NCI-H748 (cell line): ENCODE measurements around the gene GLYATL1B.
"Not testable (repeated sequence)": the region's sequence is repeated elsewhere in the genome, so short reads cannot be mapped to it uniquely, and the experiment has no call there.

Experiments
- DNase-seq: peaks from one replicate; lab custom pipeline; 2025; ENCODE audit not compliant: unreplicated experiment; lab: John Stamatoyannopoulos, UW

GLYATL1B gene

GRCh38 chr11:59086007-59086406, at the start of gene GLYATL1B:
Gene GLYATL1B (plus strand): TSS chr11:59086307. CDS start chr11:59086307, 0 bp downstream.
- not testable (repeated sequence) for DNase-seq

GRCh38 chr11:59036542-59036941, 49.6 kb upstream of the GLYATL1B start:
- DNase-seq = not testable (repeated sequence)

- not testable (repeated sequence) for DNase-seq
Observed at GRCh38 chr11:59037434-59037833, 48.7 kb upstream of the GLYATL1B start.

- DNase-seq = peak; percentile 12
Observed at GRCh38 chr11:59040607-59041006, 45.5 kb upstream of the GLYATL1B start.

- not testable (repeated sequence) for DNase-seq
Observed at GRCh38 chr11:59051383-59051782, 34.7 kb upstream of the GLYATL1B start.

GRCh38 chr11:59052355-59052754, 33.8 kb upstream of the GLYATL1B start:
- DNase-seq = not testable (repeated sequence)

- peak; percentile 36 for DNase-seq
Observed at GRCh38 chr11:59053387-59053786, 32.7 kb upstream of the GLYATL1B start.

GRCh38 chr11:59058120-59059033, 27.7 kb upstream of the GLYATL1B start:
- DNase-seq = peak; percentile 91

- DNase-seq = not testable (repeated sequence)
Observed at GRCh38 chr11:59060096-59060495, 26.0 kb upstream of the GLYATL1B start.

- DNase-seq = no peak
Observed at GRCh38 chr11:59062602-59063529, 23.2 kb upstream of the GLYATL1B start.

GRCh38 chr11:59063996-59064727, 21.9 kb upstream of the GLYATL1B start:
- not testable (repeated sequence) for DNase-seq

- no peak for DNase-seq
Observed at GRCh38 chr11:59069087-59069486, 17.0 kb upstream of the GLYATL1B start.

- no peak for DNase-seq
Observed at GRCh38 chr11:59076876-59077571, 9.1 kb upstream of the GLYATL1B start.

- DNase-seq = no peak
Observed at GRCh38 chr11:59078435-59078834, 7.7 kb upstream of the GLYATL1B start.

- DNase-seq = no peak
Observed at GRCh38 chr11:59079086-59079485, 7.0 kb upstream of the GLYATL1B start.

GRCh38 chr11:59080421-59080820, 5.7 kb upstream of the GLYATL1B start:
- not testable (repeated sequence) for DNase-seq

- not testable (repeated sequence) for DNase-seq
Observed at GRCh38 chr11:59081430-59082020, 4.6 kb upstream of the GLYATL1B start.

- DNase-seq = no peak
Observed at GRCh38 chr11:59088162-59088561, 2.1 kb downstream of the GLYATL1B start.

- not testable (repeated sequence) for DNase-seq
Observed at GRCh38 chr11:59093576-59093975, 7.5 kb downstream of the GLYATL1B start.

GRCh38 chr11:59095225-59095624, 9.1 kb downstream of the GLYATL1B start:
- not testable (repeated sequence) for DNase-seq
